NCI-H526 (cell line): Measurements from ENCODE around the gene MAMDC4.
"Not testable (repeated sequence)": the region's sequence is repeated elsewhere in the genome, so short reads cannot be mapped to it uniquely, and the experiment has no call there.

ENCODE experiments used
- DNase-seq, 2 experiments: peaks; one replicate each; lab custom pipeline; 2025; lab: John Stamatoyannopoulos, UW

The MAMDC4 gene

GRCh38 chr9:136862849-136863622 lies 10.9 kb downstream of the MAMDC4 start:
- no peak for DNase-seq

GRCh38 chr9:136863623-136864273 lies 11.6 kb downstream of the MAMDC4 start:
- DNase-seq: no peak

GRCh38 chr9:136865041-136865767 lies 13.1 kb downstream of the MAMDC4 start:
- no peak for DNase-seq

- DNase-seq: no peak
Observed at GRCh38 chr9:136865768-136866103, 13.6 kb downstream of the MAMDC4 start.

GRCh38 chr9:136866898-136867421 lies 14.8 kb downstream of the MAMDC4 start:
- DNase-seq: not testable (repeated sequence)

GRCh38 chr9:136867480-136867879 lies 15.3 kb downstream of the MAMDC4 start:
- no peak for DNase-seq

GRCh38 chr9:136867917-136868316 lies 15.8 kb downstream of the MAMDC4 start:
- DNase-seq: no peak

GRCh38 chr9:136868644-136869043 lies 16.5 kb downstream of the MAMDC4 start:
- no peak for DNase-seq

- DNase-seq: not testable (repeated sequence)
Observed at GRCh38 chr9:136869611-136870010, 17.5 kb downstream of the MAMDC4 start.

GRCh38 chr9:136875155-136875554 lies 23.0 kb downstream of the MAMDC4 start:
- no peak for DNase-seq

GRCh38 chr9:136876476-136876875 lies 24.3 kb downstream of the MAMDC4 start:
- no peak for DNase-seq

- DNase-seq: no peak
Observed at GRCh38 chr9:136880651-136881050, 28.5 kb downstream of the MAMDC4 start.

- no peak for DNase-seq
Observed at GRCh38 chr9:136881691-136882108, 29.6 kb downstream of the MAMDC4 start.

GRCh38 chr9:136882109-136882946 lies 30.2 kb downstream of the MAMDC4 start:
- DNase-seq: no peak

GRCh38 chr9:136882947-136883283 lies 30.8 kb downstream of the MAMDC4 start:
- not testable (repeated sequence) for DNase-seq

GRCh38 chr9:136883670-136884069 lies 31.5 kb downstream of the MAMDC4 start:
- not testable (repeated sequence) for DNase-seq

- DNase-seq: peak; percentile 78 to 96
Observed at GRCh38 chr9:136885950-136886578, 33.9 kb downstream of the MAMDC4 start, which contains the start of gene TRAF2. Gene TRAF2, plus strand, starts transcription at chr9:136886516. Its CDS starts 12,225 bp downstream, at chr9:136898741.

GRCh38 chr9:136886610-136887597 lies 34.8 kb downstream of the MAMDC4 start:
- DNase-seq: peak in 1 of 2 experiments; percentile 30

- no peak for DNase-seq
Observed at GRCh38 chr9:136888454-136888853, 36.3 kb downstream of the MAMDC4 start.

GRCh38 chr9:136889858-136890257 lies 37.7 kb downstream of the MAMDC4 start:
- no peak for DNase-seq
